Mesothelial cell of epicardium (in vitro differentiated cells): ENCODE results near the gene BLTP2. TPM values are rescaled to one million over a fixed set of nuclear protein-coding genes. Genes with fewer than 3 reads are reported as not detected.
"Not testable (repeated sequence)": the region's sequence is repeated elsewhere in the genome, so short reads cannot be mapped to it uniquely, and the experiment has no call there.

Experiments
- DNase-seq, 2 experiments: peaks; one replicate each; pipeline ENCODE4 v3.0.0; 2021; ENCODE audit warnings: low spot score in 2 of 2; ENCODE audit not compliant: unreplicated experiment in 2 of 2
- H3K27ac Mint-ChIP-seq: 2 replicates; pipeline ENCODE4 v1.8.0; 2021; ENCODE audit warnings: mixed read lengths
- H3K27me3 Mint-ChIP-seq: 2 replicates; pipeline ENCODE4 v1.8.0; 2021; ENCODE audit warnings: low read depth, mixed read lengths
- H3K36me3 Mint-ChIP-seq: 2 replicates; pipeline ENCODE4 v1.8.0; 2021; ENCODE audit warnings: mixed read lengths
- H3K4me1 Mint-ChIP-seq: 2 replicates; pipeline ENCODE4 v1.8.0; 2021; ENCODE audit warnings: mixed read lengths
- H3K4me3 Mint-ChIP-seq: 2 replicates; pipeline ENCODE4 v1.8.0; 2021; ENCODE audit warnings: mild to moderate bottlenecking, moderate library complexity, mixed read lengths
- H3K9me3 Mint-ChIP-seq: 2 replicates; pipeline ENCODE4 v1.8.0; 2021; ENCODE audit warnings: mixed read lengths
- total RNA-seq: library from RNA; stranded (reverse); gene quantifications from 3 replicates; pipeline ENCODE4 v1.2.1, GENCODE V29; 2021
- TF ChIP-seq, protein P1 (sequence below): fragments of 200-600 bp; sonication (generic); IDR thresholded peaks from one replicate; pipeline ENCODE4 v1.5.0; 2021; ENCODE audit warnings: antibody characterized with exemption; ENCODE audit not compliant: unreplicated experiment

Gene BLTP2
- total RNA-seq, 1 donor from 2014 or later = 155 TPM

DNA sequence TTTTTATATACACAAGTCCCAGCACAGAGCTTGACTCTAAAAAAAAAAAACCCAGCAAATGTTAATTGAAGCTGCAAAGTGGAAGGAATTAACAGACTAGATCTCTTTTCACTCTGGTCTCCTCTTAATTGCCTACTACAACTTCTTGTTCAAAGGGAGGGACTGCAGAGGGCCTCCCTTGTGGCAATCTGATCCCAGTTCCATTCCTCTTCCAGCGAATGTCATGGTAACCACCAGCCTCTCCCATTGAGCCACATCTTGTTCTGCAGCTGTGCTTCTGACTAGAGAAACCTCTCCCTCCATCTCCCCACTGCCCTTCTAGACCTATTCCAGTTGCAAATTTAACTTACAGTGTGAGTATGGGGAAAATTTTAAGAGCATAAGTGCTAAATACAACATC is 22.9 kb upstream of the BLTP2 start:
- H3K4me1 Mint-ChIP-seq = peaks cover 18% of the 10 kb centered on the region
- no peak overlapping the region for H3K4me3 Mint-ChIP-seq
- peaks cover 25% of the 10 kb centered on the region for H3K36me3 Mint-ChIP-seq
- H3K9me3 Mint-ChIP-seq = no peaks in the 10 kb centered on the region
- H3K27me3 Mint-ChIP-seq = no peaks in the 10 kb centered on the region
- no peak overlapping the region for H3K27ac Mint-ChIP-seq
- TF ChIP-seq, protein P1, sequence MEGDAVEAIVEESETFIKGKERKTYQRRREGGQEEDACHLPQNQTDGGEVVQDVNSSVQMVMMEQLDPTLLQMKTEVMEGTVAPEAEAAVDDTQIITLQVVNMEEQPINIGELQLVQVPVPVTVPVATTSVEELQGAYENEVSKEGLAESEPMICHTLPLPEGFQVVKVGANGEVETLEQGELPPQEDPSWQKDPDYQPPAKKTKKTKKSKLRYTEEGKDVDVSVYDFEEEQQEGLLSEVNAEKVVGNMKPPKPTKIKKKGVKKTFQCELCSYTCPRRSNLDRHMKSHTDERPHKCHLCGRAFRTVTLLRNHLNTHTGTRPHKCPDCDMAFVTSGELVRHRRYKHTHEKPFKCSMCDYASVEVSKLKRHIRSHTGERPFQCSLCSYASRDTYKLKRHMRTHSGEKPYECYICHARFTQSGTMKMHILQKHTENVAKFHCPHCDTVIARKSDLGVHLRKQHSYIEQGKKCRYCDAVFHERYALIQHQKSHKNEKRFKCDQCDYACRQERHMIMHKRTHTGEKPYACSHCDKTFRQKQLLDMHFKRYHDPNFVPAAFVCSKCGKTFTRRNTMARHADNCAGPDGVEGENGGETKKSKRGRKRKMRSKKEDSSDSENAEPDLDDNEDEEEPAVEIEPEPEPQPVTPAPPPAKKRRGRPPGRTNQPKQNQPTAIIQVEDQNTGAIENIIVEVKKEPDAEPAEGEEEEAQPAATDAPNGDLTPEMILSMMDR = no peak
- no peak for DNase-seq

DNA sequence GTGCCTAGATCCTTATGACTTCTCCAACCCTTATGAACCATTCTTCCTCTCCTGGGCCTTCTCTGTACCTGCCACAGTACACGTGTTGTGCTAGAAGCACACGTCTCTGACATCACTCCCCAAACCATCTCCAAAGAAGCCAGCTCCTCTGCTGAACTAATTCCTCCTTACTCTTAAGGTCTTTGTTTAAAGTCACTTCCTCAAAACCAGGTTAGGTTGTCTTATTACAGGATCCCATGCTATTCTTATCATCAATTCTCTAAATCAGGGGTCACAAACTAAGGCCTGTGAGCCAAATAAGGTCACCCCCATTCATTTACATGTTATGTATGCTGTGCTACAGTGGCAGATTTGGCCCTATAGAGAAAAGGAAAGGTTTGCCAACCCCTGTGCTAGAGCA is 21.0 kb upstream of the BLTP2 start:
- Mint-ChIP-seq H3K9me3 (no peaks in the 10 kb centered on the region), H3K4me1 (peaks cover 25% of the 10 kb centered on the region), H3K4me3 (no peak overlapping the region), H3K27ac (no peak overlapping the region), H3K27me3 (no peaks in the 10 kb centered on the region), H3K36me3 (peaks cover 16% of the 10 kb centered on the region)
- TF ChIP-seq, protein P1 = no peak
- no peak for DNase-seq

DNA sequence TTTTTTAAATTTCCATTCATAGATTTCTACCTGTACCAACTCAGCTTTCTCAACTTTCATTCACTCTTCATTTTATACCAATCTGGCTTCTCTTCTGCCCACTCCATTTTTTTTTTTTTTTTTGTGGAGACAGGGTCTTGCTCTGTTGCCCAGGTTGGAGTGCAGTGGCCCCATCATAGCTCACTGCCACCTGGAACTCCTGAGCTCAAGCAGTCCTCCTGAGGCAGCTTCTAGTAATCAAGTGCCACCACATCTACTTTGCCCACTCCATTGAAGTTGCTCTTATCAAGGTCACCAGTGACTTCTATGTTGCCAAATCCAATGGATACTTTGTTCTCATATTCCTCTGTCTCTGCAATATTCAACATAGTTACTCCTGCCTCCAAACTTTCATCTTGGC is 18.8 kb upstream of the BLTP2 start:
- no peak for DNase-seq
- peak overlapping the region; percentile 98 for H3K4me3 Mint-ChIP-seq

DNA sequence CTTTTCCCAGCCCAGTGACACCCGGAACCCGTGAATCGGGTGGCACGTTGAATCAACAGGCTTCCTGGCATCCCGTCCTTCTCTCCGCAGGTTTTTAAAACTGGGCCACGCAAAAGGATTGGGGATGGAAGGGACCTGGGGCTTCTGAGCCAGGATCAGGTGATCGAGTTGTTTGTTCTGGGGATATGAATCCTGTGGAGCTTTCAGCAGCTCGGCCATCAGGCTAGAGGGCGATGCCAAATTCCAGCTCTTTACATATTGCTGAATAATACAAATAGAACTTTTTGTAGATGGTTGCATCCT is 17.5 kb upstream of the BLTP2 start:
- Mint-ChIP-seq H3K4me1 (peaks cover 34% of the 10 kb centered on the region), H3K36me3 (peaks cover 28% of the 10 kb centered on the region), H3K4me3 (peak overlapping the region; percentile 98), H3K27ac (peak overlapping the region; percentile 100), H3K27me3 (no peaks in the 10 kb centered on the region), H3K9me3 (peaks cover 9% of the 10 kb centered on the region)
- TF ChIP-seq, protein P1 = no peak
- DNase-seq = no peak

More for the DNA sequence above, 18.8 kb upstream of the BLTP2 start:
- H3K36me3 Mint-ChIP-seq = peaks cover 20% of the 10 kb centered on the region
- peaks cover 6% of the 10 kb centered on the region for H3K9me3 Mint-ChIP-seq
- H3K27me3 Mint-ChIP-seq = no peaks in the 10 kb centered on the region
- peaks cover 34% of the 10 kb centered on the region for H3K4me1 Mint-ChIP-seq
- peak overlapping the region; percentile 100 for H3K27ac Mint-ChIP-seq
- TF ChIP-seq, protein P1 = no peak

DNA sequence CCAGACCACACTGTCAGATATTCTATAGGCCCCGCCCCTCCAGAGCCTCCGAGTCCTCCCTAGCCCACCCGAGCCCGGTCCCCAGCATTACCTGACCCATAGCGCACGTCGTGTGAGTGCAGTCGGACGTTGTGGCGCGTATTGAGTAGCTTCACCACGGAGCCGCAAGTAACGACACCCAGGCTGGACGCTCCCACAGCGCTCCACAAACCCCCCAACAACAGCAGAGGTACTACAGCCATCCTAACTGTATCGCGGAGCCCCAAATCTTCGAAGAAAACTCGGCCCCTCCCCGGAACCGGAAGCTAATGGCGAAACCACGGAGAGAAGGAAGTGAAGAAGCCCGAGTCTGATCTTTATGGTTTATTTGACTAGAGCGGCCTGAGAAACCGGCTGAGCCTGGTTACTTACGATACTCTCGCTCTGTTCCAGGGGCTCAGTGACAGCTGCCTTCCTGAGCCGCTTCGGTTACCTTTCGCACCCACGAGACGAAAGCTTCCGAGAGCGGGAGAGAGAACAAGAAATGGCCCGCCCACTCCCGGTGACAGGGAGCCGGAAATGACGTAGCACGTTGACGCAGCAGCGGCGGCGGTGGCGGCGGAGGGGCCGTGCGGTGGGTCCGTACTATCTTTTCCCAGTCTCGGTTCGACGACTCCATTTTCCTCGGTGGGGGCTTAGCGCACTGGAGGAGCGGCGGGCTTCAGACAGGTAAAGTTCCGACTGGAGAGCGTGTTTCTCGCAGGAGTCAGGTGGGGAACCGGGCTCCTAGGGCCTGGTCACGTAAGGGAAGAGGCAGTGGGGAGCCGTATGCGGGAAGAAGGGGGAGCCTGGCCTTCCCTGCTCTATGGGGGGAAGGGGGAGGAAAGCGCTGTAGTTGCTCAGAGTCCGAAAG is 16.9 kb upstream of the BLTP2 start, which contains the start of the genes SDF2 and SUPT6H:
Gene SDF2 (minus strand): TSS at position 272 of the 892 bp plus-strand sequence. CDS start 30 bp downstream, at position 242.
Gene SUPT6H (plus strand): TSS at position 571 of the 892 bp plus-strand sequence. CDS start 11,197 bp downstream, outside the sequence.
- Mint-ChIP-seq H3K27me3 (no peaks in the 10 kb centered on the region), H3K4me3 (peak within 1 kb of the TSS; percentile 98), H3K36me3 (peaks cover 27% of the 10 kb centered on the region), H3K27ac (peak within 1 kb of the TSS; percentile 100), H3K4me1 (peaks cover 34% of the 10 kb centered on the region), H3K9me3 (peaks cover 9% of the 10 kb centered on the region)
- TF ChIP-seq, protein P1 = no peak
- DNase-seq = peak; percentile 83 to 94

DNA sequence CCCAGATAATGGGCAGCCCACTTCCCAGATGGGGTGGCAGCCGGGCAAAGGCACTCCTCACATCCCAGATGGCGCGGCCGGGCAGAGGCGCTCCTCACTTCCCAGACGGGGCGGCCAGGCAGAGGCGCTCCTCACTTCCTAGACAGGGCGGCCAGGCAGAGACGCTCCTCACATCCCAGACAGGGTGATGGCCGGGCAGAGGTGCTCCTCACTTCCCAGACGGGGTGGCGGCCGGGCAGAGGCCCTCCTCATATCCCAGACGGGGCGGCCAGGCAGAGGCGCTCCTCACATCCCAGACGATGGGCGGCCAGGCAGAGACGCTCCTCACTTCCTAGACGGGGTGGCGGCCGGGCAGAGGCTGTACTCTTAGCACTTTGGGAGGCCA is 14.5 kb upstream of the BLTP2 start:
- H3K36me3 Mint-ChIP-seq = peaks cover 30% of the 10 kb centered on the region
- not testable (repeated sequence) for H3K27me3 Mint-ChIP-seq, DNase-seq, H3K27ac Mint-ChIP-seq, H3K9me3 Mint-ChIP-seq
- peak overlapping the region; percentile 98 for H3K4me3 Mint-ChIP-seq
- H3K4me1 Mint-ChIP-seq = peaks cover 27% of the 10 kb centered on the region

DNA sequence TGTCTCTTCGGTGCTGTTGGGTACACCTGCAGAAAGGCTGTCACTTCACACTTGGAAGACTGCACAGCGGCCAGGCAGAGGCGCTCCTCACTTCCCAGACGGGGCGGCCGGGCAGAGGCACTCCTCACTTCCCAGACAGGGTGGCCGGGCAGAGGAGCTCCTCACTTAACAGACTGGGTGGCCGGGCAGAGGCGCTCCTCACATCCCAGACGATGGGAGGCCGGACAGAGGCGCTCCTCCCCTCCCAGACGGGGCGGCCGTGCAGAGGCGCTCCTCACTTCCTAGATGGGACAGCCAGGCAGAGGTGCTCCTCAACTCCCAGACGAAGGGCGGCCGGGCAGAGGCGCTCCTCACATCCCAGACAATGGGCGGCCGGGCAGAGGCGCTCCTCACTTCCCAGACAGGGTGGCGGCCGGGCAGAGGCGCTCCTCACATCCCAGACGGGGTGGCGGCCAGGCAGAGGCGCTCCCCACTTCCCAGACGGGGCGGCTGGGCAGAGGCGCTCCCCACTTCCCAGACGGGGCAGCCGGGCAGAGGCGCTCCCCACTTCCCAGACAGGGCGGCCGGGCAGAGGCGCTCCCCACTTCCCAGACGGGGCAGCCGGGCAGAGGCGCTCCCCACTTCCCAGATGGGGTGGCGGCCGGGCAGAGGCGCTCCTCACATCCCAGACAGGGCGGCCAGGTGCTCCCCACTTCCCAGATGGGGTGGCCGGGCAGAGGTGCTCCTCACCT is 14.0 kb upstream of the BLTP2 start:
- Mint-ChIP-seq H3K36me3 (peaks cover 30% of the 10 kb centered on the region), H3K4me1 (peaks cover 25% of the 10 kb centered on the region)
- H3K9me3 Mint-ChIP-seq, H3K27me3 Mint-ChIP-seq, DNase-seq, H3K4me3 Mint-ChIP-seq, H3K27ac Mint-ChIP-seq: not testable (repeated sequence)

DNA sequence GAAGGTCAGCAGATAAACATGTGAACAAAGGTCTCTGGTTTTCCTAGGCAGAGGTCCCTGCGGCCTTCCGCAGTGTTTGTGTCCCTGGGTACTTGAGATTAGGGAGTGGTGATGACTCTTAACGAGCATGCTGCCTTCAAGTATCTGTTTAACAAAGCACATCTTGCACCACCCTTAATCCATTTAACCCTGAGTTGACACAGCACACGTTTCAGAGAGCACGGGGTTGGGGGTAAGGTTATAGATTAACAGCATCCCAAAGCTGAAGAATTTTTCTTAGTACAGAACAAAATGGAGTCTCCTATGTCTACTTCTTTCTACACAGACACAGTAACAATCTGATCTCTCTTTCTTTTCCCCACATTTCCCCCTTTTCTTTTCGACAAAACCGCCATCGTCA is 13.4 kb upstream of the BLTP2 start:
- H3K9me3 Mint-ChIP-seq, H3K27me3 Mint-ChIP-seq, DNase-seq, H3K27ac Mint-ChIP-seq, H3K4me3 Mint-ChIP-seq: not testable (repeated sequence)
- Mint-ChIP-seq H3K36me3 (peaks cover 30% of the 10 kb centered on the region), H3K4me1 (peaks cover 21% of the 10 kb centered on the region)
